ENCODE data around the gene UNC5B. TPM values are rescaled to one million over a fixed set of nuclear protein-coding genes. Genes with fewer than 3 reads are reported as not detected.
A peak's percentile ranks its signal among the peaks of the same experiment; 100 is the strongest.

UNC5B gene
- polyA plus RNA-seq, 1 experiment, result 8.1 TPM

- peaks cover 32% of the 10 kb centered on the region for H3K27me3 ChIP-seq (ENCODE audit: control insufficient read depth, insufficient read depth, low read length)
- no peaks in the 10 kb centered on the region; the same call in 1 of the 2 replicates for H3K9me3 ChIP-seq (ENCODE audit: control insufficient read depth, insufficient read depth, low read length)
- POLR2A ChIA-PET, result no interaction called here
- no peak overlapping the region for H3K27ac ChIP-seq (ENCODE audit: low read depth, low read length)
- DNase-seq (ENCODE audit: low read depth, low spot score), result no peak
- CTCF ChIA-PET, result interaction anchor here (1.2 to 1.6 kb wide), 12 partner anchors 15 to 307 kb away, joined by 3 to 13 read pairs (median 6); no protein-coding TSS in a partner anchor
- no peak overlapping the region for H3K4me3 ChIP-seq (ENCODE audit: low read depth, low read length)
- no peak for TF ChIP-seq CTCF (IDR thresholded peaks at IDR 0.05; ENCODE audit: low read depth, low read length)
These were observed 2.4 kb upstream of the UNC5B start for GRCh38 chr10:71209731-71210541.

GRCh38 chr10:71210542-71210871, 1.9 kb upstream of the UNC5B start:
- Histone ChIP-seq H3K27ac (ENCODE audit: low read depth, low read length) (no peak overlapping the region), H3K27me3 (ENCODE audit: control insufficient read depth, insufficient read depth, low read length) (peaks cover 29% of the 10 kb centered on the region), H3K9me3 (ENCODE audit: control insufficient read depth, insufficient read depth, low read length) (no peaks in the 10 kb centered on the region; the same call in 1 of the 2 replicates), H3K4me3 (ENCODE audit: low read depth, low read length) (no peak overlapping the region)
- POLR2A ChIA-PET, result no interaction called here
- CTCF ChIA-PET, result no interaction called here
- DNase-seq (ENCODE audit: low read depth, low spot score), result no peak
- TF ChIP-seq CTCF (IDR thresholded peaks at IDR 0.05; ENCODE audit: low read depth, low read length), result no peak

- H3K27ac ChIP-seq (ENCODE audit: low read depth, low read length), result no peak overlapping the region
- no peak overlapping the region for H3K4me3 ChIP-seq (ENCODE audit: low read depth, low read length)
- TF ChIP-seq CTCF (IDR thresholded peaks at IDR 0.05; ENCODE audit: low read depth, low read length), result no peak
- peaks cover 25% of the 10 kb centered on the region for H3K27me3 ChIP-seq (ENCODE audit: control insufficient read depth, insufficient read depth, low read length)
- H3K9me3 ChIP-seq (ENCODE audit: control insufficient read depth, insufficient read depth, low read length), result no peaks in the 10 kb centered on the region; the same call in 1 of the 2 replicates
- POLR2A ChIA-PET, result no interaction called here
- CTCF ChIA-PET, result interaction anchor here (1.2 kb wide), 1 partner anchor 25 kb away, joined by 3 read pairs; no protein-coding TSS in a partner anchor
- no peak for DNase-seq (ENCODE audit: low read depth, low spot score)
These were observed 1.3 kb upstream of the UNC5B start for GRCh38 chr10:71211053-71211452.

- no peak for TF ChIP-seq CTCF (IDR thresholded peaks at IDR 0.05; ENCODE audit: low read depth, low read length)
- Histone ChIP-seq H3K27me3 (ENCODE audit: control insufficient read depth, insufficient read depth, low read length) (peaks cover 25% of the 10 kb centered on the region), H3K27ac (ENCODE audit: low read depth, low read length) (no peak overlapping the region), H3K4me3 (ENCODE audit: low read depth, low read length) (peak overlapping the region; percentile 88), H3K9me3 (ENCODE audit: control insufficient read depth, insufficient read depth, low read length) (no peaks in the 10 kb centered on the region; the same call in 1 of the 2 replicates)
- ChIA-PET POLR2A (interaction anchor here (0.6 to 1.8 kb wide), 3 partner anchors 11 to 57 kb away, joined by 3 to 6 read pairs (median 3); no protein-coding TSS in a partner anchor), CTCF (interaction anchor here (0.6 to 6.5 kb wide), 6 partner anchors 24 to 309 kb away, joined by 3 to 48 read pairs (median 4); no protein-coding TSS in a partner anchor)
- no peak for DNase-seq (ENCODE audit: low read depth, low spot score)
These were observed 524 bp upstream of the UNC5B start for GRCh38 chr10:71211775-71212317.
